ENCODE data around the gene PSMA5.

PSMA5 gene

DNA sequence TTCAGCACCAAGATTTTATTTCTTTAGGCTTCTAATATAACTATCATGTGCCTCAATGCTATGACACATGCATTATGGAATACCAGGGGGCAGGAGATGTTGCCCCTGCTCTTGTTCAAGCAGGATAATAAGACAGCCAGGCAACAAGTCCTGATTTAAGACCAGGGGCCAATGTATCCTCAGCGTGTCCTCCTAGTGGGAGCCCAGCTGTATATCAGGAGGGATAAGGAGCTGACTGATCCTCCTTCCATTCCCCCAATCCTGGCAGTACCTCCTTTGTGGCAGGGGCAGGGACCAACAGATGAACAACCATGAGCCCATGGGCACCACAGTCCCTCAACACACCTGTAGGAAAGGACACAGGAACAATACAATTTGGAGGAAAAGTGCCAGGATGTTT is 57.8 kb downstream of the PSMA5 start:
- DNase-seq (ENCODE audit: low spot score) (no peak), ATAC-seq (ENCODE audit: low read depth) (no peak)
- Histone ChIP-seq H3K4me1 (ENCODE audit: insufficient read depth, poor library complexity, severe bottlenecking) (peaks cover 19% of the 10 kb centered on the region), H3K27ac (ENCODE audit: poor library complexity, severe bottlenecking) (no peak overlapping the region), H3K4me3 (ENCODE audit: severe bottlenecking) (no peak overlapping the region), H3K27me3 (ENCODE audit: insufficient read depth, poor library complexity, severe bottlenecking) (no peaks in the 10 kb centered on the region), H3K9me3 (ENCODE audit: severe bottlenecking) (no peaks in the 10 kb centered on the region), H3K36me3 (ENCODE audit: low read depth) (no peaks in the 10 kb centered on the region)
- TF ChIP-seq, protein P1, sequence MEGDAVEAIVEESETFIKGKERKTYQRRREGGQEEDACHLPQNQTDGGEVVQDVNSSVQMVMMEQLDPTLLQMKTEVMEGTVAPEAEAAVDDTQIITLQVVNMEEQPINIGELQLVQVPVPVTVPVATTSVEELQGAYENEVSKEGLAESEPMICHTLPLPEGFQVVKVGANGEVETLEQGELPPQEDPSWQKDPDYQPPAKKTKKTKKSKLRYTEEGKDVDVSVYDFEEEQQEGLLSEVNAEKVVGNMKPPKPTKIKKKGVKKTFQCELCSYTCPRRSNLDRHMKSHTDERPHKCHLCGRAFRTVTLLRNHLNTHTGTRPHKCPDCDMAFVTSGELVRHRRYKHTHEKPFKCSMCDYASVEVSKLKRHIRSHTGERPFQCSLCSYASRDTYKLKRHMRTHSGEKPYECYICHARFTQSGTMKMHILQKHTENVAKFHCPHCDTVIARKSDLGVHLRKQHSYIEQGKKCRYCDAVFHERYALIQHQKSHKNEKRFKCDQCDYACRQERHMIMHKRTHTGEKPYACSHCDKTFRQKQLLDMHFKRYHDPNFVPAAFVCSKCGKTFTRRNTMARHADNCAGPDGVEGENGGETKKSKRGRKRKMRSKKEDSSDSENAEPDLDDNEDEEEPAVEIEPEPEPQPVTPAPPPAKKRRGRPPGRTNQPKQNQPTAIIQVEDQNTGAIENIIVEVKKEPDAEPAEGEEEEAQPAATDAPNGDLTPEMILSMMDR (IDR thresholded peaks at IDR 0.05; ENCODE audit: poor library complexity, severe bottlenecking) = no peak

DNA sequence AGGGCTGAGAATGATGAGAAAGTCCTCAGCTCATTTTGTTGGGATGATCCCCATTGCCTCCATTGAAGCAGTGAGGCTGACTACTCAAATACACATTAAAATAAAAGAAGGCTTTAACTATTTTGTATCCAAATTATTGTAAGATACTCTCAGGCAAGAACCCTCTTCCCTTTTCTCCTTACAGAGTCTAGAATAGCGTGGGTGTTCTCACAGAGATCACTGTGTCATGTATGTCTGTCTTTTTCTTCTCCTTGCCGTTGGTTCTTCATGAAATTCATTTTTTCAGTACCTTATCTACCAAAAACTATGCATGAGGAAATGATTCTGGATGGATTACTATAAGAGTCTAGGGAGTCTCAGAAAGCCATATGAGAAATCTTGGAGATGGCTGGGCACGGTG is 58.6 kb downstream of the PSMA5 start:
- H3K9me3 ChIP-seq (ENCODE audit: severe bottlenecking) = no peaks in the 10 kb centered on the region
- H3K4me1 ChIP-seq (ENCODE audit: insufficient read depth, poor library complexity, severe bottlenecking) = peaks cover 19% of the 10 kb centered on the region
- H3K27ac ChIP-seq (ENCODE audit: poor library complexity, severe bottlenecking) = no peak overlapping the region
- TF ChIP-seq, protein P1 (IDR thresholded peaks at IDR 0.05; ENCODE audit: poor library complexity, severe bottlenecking) = no peak
- no peak overlapping the region for H3K4me3 ChIP-seq (ENCODE audit: severe bottlenecking)
- no peaks in the 10 kb centered on the region for H3K36me3 ChIP-seq (ENCODE audit: low read depth)
- ATAC-seq (ENCODE audit: low read depth) (no peak), DNase-seq (ENCODE audit: low spot score) (no peak)
- no peaks in the 10 kb centered on the region for H3K27me3 ChIP-seq (ENCODE audit: insufficient read depth, poor library complexity, severe bottlenecking)

DNA sequence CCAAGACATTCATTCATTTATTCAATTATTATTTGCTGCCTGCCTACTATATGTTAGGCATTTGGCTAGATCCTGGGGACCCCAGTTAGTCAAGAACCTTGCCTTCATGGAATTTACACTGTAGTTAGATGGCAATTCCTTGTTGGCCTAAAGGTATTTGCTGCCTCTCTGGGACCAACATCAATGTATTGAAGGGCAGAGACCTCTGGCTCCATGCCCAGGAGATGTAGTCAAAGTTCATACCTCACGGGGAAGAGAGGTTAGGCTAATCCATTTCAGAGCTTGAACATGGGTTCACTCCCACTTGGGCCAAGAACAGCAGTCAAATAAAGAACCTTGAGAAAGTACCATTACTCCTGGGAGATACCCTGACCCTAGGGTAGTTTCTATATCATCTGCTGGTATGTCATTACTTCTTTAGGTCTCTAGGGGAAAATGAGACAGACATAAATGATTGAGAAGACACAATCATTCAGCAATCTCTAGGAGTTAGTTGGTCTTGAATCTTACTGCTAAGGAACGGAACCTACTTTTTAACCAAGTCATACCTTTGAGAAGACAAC is 60.5 kb downstream of the PSMA5 start:
- Histone ChIP-seq H3K9me3 (ENCODE audit: severe bottlenecking) (no peaks in the 10 kb centered on the region), H3K27ac (ENCODE audit: poor library complexity, severe bottlenecking) (no peak overlapping the region), H3K4me3 (ENCODE audit: severe bottlenecking) (no peak overlapping the region), H3K36me3 (ENCODE audit: low read depth) (no peaks in the 10 kb centered on the region), H3K27me3 (ENCODE audit: insufficient read depth, poor library complexity, severe bottlenecking) (no peaks in the 10 kb centered on the region), H3K4me1 (ENCODE audit: insufficient read depth, poor library complexity, severe bottlenecking) (peaks cover 9% of the 10 kb centered on the region)
- ATAC-seq (ENCODE audit: low read depth) (no peak), DNase-seq (ENCODE audit: low spot score) (no peak)
- TF ChIP-seq, protein P1 (IDR thresholded peaks at IDR 0.05; ENCODE audit: poor library complexity, severe bottlenecking) = no peak

DNA sequence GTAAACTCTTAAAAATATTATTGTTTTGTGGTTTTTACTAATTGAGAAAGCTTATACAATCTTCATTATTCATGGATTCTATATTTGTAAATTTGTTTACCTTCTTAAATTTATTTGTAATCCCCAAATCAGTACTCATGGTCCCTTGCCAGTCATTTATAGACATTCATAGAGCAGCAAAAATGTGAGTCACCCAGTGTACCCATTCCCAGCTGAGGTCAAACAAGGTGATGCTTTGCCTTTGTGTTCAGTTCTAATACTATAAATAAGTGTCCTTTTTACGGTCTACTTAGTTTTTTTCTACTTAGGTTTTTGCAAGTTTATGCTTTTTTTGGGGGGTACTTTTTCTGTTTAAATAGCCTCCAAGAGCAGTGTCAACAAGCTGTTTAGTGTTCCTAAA is 64.6 kb downstream of the PSMA5 start:
- DNase-seq (ENCODE audit: low spot score) = no peak
- H3K27ac ChIP-seq (ENCODE audit: poor library complexity, severe bottlenecking) = no peak overlapping the region
- TF ChIP-seq, protein P1 (IDR thresholded peaks at IDR 0.05; ENCODE audit: poor library complexity, severe bottlenecking) = no peak

DNA sequence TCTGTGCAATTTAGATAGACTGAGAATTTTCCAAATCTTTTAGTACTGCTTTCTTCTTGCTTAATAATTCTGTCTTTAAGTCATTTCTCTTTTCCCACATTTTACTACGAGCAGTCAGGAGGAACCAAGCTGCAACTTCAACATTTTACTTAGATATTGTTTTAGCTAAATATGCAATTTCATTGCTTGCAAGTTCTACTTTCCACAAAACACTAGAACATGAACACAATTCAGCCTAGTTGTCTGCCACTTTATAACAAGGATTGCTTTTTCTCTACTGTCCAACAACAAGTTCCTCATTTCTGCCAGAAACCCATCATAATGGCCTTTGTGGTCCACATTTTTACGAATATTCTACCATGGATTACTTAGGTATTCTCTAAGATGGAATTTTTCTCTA is 65.2 kb downstream of the PSMA5 start:
- TF ChIP-seq, protein P1 (IDR thresholded peaks at IDR 0.05; ENCODE audit: poor library complexity, severe bottlenecking) = no peak
- no peak for ATAC-seq (ENCODE audit: low read depth)
- no peak for DNase-seq (ENCODE audit: low spot score)
- Histone ChIP-seq H3K27ac (ENCODE audit: poor library complexity, severe bottlenecking) (no peak overlapping the region), H3K4me3 (ENCODE audit: severe bottlenecking) (no peak overlapping the region), H3K36me3 (ENCODE audit: low read depth) (no peaks in the 10 kb centered on the region), H3K9me3 (ENCODE audit: severe bottlenecking) (no peaks in the 10 kb centered on the region), H3K4me1 (ENCODE audit: insufficient read depth, poor library complexity, severe bottlenecking) (no peaks in the 10 kb centered on the region), H3K27me3 (ENCODE audit: insufficient read depth, poor library complexity, severe bottlenecking) (no peaks in the 10 kb centered on the region)

More for the DNA sequence above, 64.6 kb downstream of the PSMA5 start:
- no peak for ATAC-seq (ENCODE audit: low read depth)
- H3K4me3 ChIP-seq (ENCODE audit: severe bottlenecking) = no peak overlapping the region
- H3K27me3 ChIP-seq (ENCODE audit: insufficient read depth, poor library complexity, severe bottlenecking) = no peaks in the 10 kb centered on the region
- no peaks in the 10 kb centered on the region for H3K9me3 ChIP-seq (ENCODE audit: severe bottlenecking)
- H3K36me3 ChIP-seq (ENCODE audit: low read depth) = no peaks in the 10 kb centered on the region
- H3K4me1 ChIP-seq (ENCODE audit: insufficient read depth, poor library complexity, severe bottlenecking) = no peaks in the 10 kb centered on the region

All from RWPE2 (cell line).